Measurements from ENCODE around the gene HOXA7.

Gene HOXA7

DNA sequence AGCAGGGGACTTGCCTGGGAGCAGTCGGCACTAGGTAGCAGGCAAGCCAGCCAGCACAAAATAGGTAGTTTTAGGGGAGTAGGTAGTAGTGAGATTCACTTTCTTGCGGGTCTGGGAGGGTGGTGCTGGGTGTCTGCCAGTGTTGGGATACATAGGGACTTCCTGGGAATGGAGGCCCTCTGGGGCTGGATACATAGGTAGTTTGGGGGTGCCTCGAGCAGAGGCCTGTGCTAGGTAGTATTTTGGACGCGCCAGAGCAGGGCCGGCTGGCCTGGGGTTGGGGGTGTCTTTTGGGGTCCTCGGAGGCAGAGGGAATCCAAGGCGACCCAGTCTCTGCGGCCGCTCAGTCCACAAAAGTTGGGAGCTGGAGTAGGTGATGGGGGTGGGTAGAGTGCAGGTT is 2.1 kb downstream of the HOXA7 start:
- Histone ChIP-seq H3K27ac (ENCODE audit: low read length) (no peak overlapping the region), H3K36me3 (ENCODE audit: insufficient read depth, low read length) (no peaks in the 10 kb centered on the region), H2AFZ (ENCODE audit: low read depth, low read length) (no peak overlapping the region), H3K4me3 (ENCODE audit: low read depth in 1 of 2, low read length in 2 of 2) (no peak overlapping the region), H3K27me3 (ENCODE audit: insufficient read depth, low read length, poor library complexity) (no peaks in the 10 kb centered on the region), H3K9me3 (ENCODE audit: insufficient read depth, low read length, severe bottlenecking) (no peaks in the 10 kb centered on the region), H3K4me1 (ENCODE audit: insufficient read depth, low read length) (peaks cover 31% of the 10 kb centered on the region), H3K79me2 (ENCODE audit: insufficient read depth, low read length) (peaks cover 22% of the 10 kb centered on the region), H3K4me2 (ENCODE audit: insufficient read depth, low read length) (no peak overlapping the region), H3K9ac (ENCODE audit: low read depth, low read length) (no peak overlapping the region), H4K20me1 (ENCODE audit: insufficient read depth, low read length) (no peaks in the 10 kb centered on the region)
- ATAC-seq (ENCODE audit: insufficient read depth, low read depth) (no peak), DNase-seq (no peak)
- TF ChIP-seq EZH2 (IDR thresholded peaks at IDR 0.05; ENCODE audit: borderline replicate concordance, low read depth, low read length, severe bottlenecking) (no peak), CTCF (IDR thresholded peaks at IDR 0.05; ENCODE audit: borderline replicate concordance, extremely low read depth, low read length, poor library complexity, severe bottlenecking) (no peak)

GRCh38 chr7:27153526-27153925 is 2.9 kb downstream of the HOXA7 start:
- TF ChIP-seq EZH2 (IDR thresholded peaks at IDR 0.05; ENCODE audit: borderline replicate concordance, low read depth, low read length, severe bottlenecking), result no peak
- no peak for TF ChIP-seq CTCF (IDR thresholded peaks at IDR 0.05; ENCODE audit: borderline replicate concordance, extremely low read depth, low read length, poor library complexity, severe bottlenecking)
- H3K27ac ChIP-seq (ENCODE audit: low read length), result no peak overlapping the region
- no peaks in the 10 kb centered on the region for H3K36me3 ChIP-seq (ENCODE audit: insufficient read depth, low read length)
- no peaks in the 10 kb centered on the region for H4K20me1 ChIP-seq (ENCODE audit: insufficient read depth, low read length)
- H3K79me2 ChIP-seq (ENCODE audit: insufficient read depth, low read length), result peaks cover 31% of the 10 kb centered on the region
- H3K4me2 ChIP-seq (ENCODE audit: insufficient read depth, low read length), result no peak overlapping the region
- DNase-seq (no peak), ATAC-seq (ENCODE audit: insufficient read depth, low read depth) (no peak)
- peaks cover 40% of the 10 kb centered on the region for H3K4me1 ChIP-seq (ENCODE audit: insufficient read depth, low read length)
- no peaks in the 10 kb centered on the region for H3K27me3 ChIP-seq (ENCODE audit: insufficient read depth, low read length, poor library complexity)
- no peak overlapping the region for H3K4me3 ChIP-seq (ENCODE audit: low read depth in 1 of 2, low read length in 2 of 2)
- no peak overlapping the region for H3K9ac ChIP-seq (ENCODE audit: low read depth, low read length)
- no peak overlapping the region for H2AFZ ChIP-seq (ENCODE audit: low read depth, low read length)
- no peaks in the 10 kb centered on the region for H3K9me3 ChIP-seq (ENCODE audit: insufficient read depth, low read length, severe bottlenecking)

DNA sequence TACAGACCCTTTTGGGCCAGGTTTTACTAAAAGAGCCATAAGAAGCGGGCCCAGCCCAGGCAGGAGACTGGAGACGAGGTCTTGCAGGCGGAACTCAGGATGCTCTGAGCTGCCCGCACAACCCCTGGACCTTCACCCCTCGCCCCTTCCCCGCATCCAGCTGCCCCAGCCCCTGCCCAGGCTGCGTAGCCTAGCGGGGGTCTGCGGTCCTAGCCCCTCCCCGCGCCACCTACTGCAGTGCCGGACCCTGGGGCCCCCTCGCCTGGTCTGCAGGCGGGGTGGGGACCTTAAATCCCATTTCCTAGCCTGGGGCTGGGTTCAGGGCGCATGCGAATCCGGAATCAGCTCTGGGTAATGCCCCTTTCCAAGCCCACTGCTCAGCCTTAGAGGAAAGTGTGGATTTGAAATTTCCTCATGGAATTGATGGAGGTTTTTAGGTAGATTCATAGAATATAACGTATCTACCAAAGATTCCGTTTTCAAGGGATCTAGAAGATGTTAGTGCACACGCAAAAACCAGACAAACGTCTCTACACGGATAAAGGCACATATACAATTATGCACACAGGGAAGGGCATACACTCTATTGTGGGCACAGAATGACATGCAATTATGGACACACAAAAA is 3.5 kb downstream of the HOXA7 start:
- Histone ChIP-seq H3K36me3 (ENCODE audit: insufficient read depth, low read length) (no peaks in the 10 kb centered on the region), H2AFZ (ENCODE audit: low read depth, low read length) (no peak overlapping the region), H3K9me3 (ENCODE audit: insufficient read depth, low read length, severe bottlenecking) (no peaks in the 10 kb centered on the region), H4K20me1 (ENCODE audit: insufficient read depth, low read length) (no peaks in the 10 kb centered on the region), H3K27me3 (ENCODE audit: insufficient read depth, low read length, poor library complexity) (no peaks in the 10 kb centered on the region), H3K9ac (ENCODE audit: low read depth, low read length) (no peak overlapping the region), H3K4me3 (ENCODE audit: low read depth in 1 of 2, low read length in 2 of 2) (no peak overlapping the region), H3K79me2 (ENCODE audit: insufficient read depth, low read length) (peaks cover 36% of the 10 kb centered on the region), H3K4me2 (ENCODE audit: insufficient read depth, low read length) (no peak overlapping the region), H3K27ac (ENCODE audit: low read length) (no peak overlapping the region), H3K4me1 (ENCODE audit: insufficient read depth, low read length) (peaks cover 45% of the 10 kb centered on the region)
- no peak for ATAC-seq (ENCODE audit: insufficient read depth, low read depth)
- TF ChIP-seq EZH2 (IDR thresholded peaks at IDR 0.05; ENCODE audit: borderline replicate concordance, low read depth, low read length, severe bottlenecking) (no peak), CTCF (IDR thresholded peaks at IDR 0.05; ENCODE audit: borderline replicate concordance, extremely low read depth, low read length, poor library complexity, severe bottlenecking) (no peak)
- no peak for DNase-seq
